Measurements from ENCODE around the gene DHRS7.

The DHRS7 gene

DNA sequence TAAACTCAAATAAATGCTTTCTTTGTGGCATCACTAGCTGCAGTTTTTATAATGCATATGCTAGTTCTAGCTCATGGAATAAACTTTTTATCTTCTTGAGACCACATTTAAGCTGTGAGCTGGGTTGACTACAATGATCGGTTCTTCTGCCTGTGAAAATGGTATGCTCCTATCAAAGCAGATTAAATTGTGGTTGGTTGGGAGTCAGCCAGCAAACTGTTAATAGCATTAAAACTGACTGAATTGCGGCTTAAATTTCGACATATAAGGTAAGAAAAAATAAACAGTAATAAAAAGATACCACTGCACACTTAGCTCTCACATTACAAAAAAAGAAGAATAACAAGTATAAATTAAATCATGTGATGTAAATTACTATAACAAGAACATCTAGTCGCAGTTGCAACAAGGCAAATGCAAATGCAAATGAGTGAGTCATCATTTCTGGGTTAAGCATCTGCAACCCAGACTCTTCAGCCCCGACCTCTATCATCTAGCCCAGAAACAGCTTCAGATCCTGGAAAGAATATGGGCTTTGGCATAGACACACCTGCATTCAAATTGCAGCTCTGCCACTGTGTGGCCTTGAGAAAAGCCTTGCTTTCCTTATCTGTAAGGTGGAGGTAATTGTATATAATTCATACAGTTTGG lies 19.8 kb upstream of the DHRS7 start:
- peak; percentile 6 to 40 for DNase-seq

GRCh38 chr14:60184146-60184904 lies 19.1 kb upstream of the DHRS7 start:
- peak; percentile 46 to 59 for DNase-seq

DNA sequence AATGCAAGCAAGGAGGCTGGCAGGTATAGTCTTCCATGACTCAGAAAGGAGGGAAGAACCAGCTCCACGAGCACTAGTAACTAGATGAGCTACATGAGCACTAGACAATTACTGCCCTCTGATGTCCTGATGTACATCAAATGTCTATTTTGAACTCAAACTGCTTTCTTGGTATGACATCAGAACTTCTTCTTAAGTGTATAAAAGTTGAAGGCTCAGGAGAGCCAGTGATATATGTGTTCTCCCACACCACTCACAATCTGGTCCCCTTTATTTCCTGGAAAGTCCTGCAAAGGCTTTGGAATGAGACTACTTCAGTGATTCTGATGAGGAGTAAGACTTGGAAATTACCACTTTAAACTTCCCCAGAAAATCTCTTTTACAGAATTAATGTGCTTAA lies 18.5 kb upstream of the DHRS7 start:
- DNase-seq = no peak

DNA sequence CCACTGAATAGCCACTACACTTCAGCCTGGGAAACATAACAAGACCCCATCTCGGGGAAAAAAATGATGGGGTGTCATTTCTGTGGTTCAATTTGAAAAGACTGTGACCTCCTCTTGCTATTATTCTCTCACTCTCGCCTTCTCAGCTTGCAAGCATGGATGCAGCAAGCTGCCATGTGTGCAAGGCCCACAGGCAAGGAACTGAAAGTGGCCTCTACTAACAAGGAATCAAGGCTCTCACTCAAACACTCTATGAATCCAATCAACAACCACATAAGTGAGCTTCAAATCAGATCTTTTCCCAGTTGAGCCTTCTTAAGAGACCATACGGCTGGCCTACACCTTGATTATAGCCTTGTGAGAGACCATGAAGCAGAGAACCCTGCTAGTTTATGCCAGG lies 17.9 kb upstream of the DHRS7 start:
- no peak for DNase-seq

DNA sequence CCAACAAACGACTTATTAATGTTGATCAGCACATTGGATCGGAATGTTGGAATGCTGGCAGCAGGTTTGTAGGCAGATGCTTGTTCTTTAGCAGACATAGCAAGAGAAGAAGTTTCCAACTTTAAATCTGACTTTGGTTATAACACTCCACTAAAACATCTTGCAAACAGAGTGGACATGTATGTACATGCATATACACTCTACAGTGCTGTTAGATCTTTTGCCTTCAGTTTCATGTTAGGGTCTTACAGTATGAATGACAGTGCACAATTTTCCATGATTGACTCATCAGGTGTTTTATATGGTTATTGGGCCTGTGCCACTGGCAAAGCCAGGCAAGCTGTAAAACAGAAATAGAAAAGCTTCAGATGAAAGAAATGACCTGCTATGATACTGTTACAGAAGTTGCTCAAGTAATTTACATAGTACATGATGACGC lies 14.3 kb upstream of the DHRS7 start:
- no peak for DNase-seq

DNA sequence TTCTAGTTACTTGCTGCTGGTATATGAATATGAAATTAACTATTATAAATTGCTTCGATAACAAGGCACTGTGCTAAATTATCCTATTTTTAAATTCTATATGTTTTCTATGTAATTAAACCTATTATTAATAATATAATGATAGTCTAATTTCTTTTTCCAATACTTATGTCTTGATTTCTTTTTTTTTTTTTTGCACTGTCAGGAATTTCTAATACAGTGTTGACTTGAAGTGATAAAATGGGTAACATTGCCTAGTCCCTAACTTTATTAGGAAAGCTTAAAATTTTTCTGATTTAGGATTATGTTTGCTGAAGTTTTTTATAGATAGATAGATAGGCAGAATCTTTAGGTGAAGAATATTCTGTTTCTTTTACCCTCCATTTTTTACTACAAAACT lies 13.6 kb upstream of the DHRS7 start:
- DNase-seq = no peak

- no peak for DNase-seq
Measured at GRCh38 chr14:60178164-60178563, 13.0 kb upstream of the DHRS7 start.

GRCh38 chr14:60175255-60175902 lies 10.2 kb upstream of the DHRS7 start:
- DNase-seq = no peak

DNA sequence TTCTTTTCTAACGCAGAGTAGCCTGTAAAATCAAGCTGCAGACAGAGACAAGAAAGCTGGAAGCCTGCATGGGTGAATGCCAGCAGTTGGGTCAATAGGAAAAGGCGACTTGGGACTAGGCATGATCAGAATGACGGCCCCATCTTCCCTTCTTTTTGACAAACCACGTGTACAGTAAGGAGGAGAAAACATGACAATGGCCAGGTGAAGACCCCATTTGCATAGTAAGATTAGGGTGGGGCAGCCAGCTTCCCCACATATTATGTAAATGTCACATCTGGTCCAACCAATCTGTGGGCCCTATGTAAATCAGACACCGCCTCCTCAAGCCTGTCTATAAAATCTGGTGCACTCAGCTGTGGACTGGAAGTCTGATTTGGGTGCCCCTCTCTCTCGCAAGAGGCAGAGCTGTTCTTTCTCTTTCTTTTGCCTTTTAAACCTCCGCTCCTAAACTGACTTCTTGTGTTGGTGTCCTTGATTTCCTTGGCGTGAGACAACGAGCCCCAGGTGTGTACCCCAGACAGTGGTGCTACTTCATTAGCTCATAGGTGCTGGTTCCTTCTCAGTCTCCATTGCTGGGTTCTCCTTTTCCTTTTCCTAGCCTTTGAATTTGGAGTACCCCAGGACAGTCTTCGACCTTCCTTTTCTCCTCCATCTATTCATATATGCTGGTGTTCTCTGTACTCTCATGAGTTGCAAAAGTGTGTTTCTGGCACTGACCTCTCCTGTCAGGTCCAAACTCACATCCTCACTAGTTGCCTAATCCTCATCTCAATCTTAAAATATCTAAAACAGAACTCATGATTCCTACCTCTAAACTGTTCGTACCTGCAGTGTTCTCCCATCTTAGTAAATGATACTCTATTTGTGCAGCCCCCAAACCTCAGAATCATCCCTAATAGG lies 9.4 kb upstream of the DHRS7 start:
- no peak for DNase-seq

DNA sequence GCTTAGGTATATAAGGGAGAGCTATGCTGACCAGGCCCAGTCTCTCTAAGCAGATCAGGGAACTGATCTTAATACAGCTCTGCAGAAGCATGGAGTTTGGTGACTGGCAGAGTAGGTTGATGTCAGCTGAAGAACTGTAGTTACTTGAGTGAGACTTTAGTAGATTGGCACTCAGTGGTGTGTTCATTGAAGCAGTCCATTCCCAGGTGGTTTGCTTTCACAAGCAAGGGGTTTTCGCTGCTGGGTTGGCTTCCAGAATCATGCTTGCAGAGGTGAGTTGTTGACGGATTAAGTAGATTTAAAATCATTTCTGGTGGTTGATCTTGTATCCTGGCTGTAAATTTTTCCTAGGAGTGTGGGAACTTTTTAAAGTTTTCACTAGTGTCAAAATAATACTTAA lies 6.5 kb upstream of the DHRS7 start:
- no peak for DNase-seq

- no peak for DNase-seq
Measured at GRCh38 chr14:60170948-60171347, 5.8 kb upstream of the DHRS7 start.

DNA sequence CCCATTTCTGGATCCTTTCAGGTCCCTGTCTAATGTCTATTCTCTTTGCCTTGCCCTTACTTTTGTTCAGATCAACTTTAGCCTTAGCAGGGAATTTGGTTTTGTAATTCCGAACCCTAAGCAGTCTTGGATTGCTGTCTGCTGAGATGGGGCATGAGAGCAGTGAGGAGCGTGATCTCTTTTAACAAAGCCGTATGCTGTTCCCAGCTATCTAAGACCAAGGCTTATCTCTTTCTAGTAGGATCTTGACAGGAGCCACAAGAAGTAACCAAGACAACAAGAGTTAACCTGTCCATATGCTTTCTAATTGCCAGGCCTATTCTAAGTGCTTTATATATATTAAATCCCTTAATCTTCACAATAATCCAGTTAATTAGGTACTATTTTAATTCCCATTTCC lies 4.5 kb upstream of the DHRS7 start:
- DNase-seq = no peak

DNA sequence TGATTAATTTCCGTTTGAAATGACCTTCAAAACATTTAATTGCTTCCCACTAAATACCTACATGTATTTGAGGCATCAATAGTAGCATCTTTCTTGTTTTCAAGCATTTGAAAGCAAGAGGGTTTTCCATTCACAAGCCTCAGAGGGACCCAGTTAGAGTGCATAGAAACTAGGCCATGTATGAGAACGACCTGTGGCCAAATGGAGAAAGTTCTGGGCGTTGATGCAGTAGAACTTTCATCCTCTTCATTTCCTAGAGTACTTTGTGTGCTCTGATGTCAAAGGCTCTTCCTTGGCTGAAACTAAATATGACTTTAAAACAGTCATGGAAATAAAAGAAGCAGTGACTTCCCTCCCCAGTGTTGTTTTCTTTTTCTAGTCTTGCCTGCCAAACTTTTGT lies 944 bp upstream of the DHRS7 start:
- DNase-seq = no peak

DNA sequence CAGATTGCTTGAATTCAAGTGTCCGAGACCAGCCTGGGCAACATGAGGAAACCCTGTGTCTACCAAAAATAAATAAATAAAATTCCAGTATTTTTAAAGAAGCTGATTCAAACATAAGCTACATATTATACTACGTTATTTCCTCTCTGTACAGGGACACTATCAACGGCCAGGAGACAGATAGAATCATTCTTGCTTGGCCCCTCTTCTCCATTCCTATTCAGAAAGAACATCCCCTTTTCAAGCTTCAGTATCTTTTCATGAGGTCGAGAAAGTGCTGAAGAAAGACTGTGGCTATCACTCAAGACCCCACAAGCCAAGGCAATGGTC lies 314 bp upstream of the DHRS7 start:
- no peak for DNase-seq

GRCh38 chr14:60164404-60164711 lies 840 bp downstream of the DHRS7 start:
- no peak for DNase-seq

GRCh38 chr14:60163693-60164092 lies 1.5 kb downstream of the DHRS7 start:
- DNase-seq = peak in 1 of 2 experiments; percentile 8

DNA sequence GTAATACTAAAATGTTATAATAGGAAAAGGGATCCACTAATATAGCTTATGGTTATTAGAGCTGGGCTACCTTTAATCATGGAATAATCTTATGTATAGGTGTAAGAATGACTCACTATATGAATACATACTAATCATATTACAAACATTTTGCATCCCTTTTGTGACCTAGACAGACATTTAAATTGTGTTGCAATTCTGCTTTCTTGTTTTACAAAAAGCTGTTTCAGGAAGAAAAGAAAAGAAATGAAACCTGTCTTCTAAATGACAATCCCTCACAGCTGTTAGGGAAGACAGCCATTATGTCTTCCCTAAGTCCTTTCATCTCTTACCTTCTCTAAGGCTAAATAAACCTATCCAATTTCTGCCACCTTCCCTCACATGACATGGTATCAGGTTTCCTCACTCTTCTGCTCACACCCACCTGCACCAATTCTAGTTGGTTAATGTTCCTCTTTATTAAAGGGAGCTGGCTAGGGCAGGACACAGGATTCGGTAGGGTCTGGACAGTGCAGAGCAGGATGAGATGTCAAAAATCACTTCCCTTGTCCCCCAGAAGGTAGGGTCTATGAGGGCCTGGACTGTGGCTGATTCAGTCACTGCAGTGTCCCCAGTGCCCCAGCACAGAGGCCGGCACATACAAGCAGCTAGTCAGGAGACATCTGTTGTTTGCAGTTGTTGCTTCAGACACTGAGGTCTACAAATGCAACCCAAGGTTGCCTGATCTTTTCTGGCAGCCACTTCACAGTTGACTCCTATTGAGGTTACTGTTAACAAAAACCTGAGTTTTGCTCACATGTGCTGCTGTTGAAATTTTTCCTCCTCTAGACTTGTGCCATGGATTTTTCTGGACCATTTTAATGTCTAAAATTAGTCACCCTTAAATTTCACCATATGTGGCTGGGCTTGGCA lies 3.7 kb downstream of the DHRS7 start:
- peak; percentile 8 to 12 for DNase-seq

GRCh38 chr14:60160422-60160821 lies 4.8 kb downstream of the DHRS7 start:
- no peak for DNase-seq

- DNase-seq = no peak
Measured at GRCh38 chr14:60154671-60155070, 10.5 kb downstream of the DHRS7 start.

GRCh38 chr14:60153991-60154390 lies 11.2 kb downstream of the DHRS7 start:
- no peak for DNase-seq

- DNase-seq = peak; percentile 7 to 30
Measured at GRCh38 chr14:60151715-60152114, 13.5 kb downstream of the DHRS7 start.

DNA sequence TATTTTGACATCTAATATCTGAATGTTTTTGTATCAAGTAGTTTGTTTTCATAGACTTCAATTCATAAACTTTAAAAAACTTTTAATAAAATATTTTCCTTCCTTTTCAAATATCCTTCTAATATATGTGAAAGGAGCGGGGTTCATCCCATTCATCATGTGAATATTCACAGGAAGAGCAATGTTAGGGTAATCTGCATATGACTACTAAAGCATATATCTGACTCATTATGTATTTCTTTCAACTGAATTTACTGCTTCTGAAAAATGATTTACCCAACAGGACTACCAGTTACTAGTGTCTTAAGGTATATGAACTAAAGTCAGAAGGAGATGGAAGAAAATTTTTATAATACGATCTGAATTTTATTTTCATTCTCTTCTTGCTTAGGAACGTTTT lies 30.5 kb downstream of the DHRS7 start:
- no peak for DNase-seq

Data from SHP77 (cell line).